Muscle layer of colon (tissue), 2 donors: ENCODE results near the gene NXF3.
"Not testable (repeated sequence)": the region's sequence is repeated elsewhere in the genome, so short reads cannot be mapped to it uniquely, and the experiment has no call there.

ENCODE experiments used
- H3K27ac ChIP-seq: one replicate; pipeline ENCODE4 v1.7.0; 2013; ENCODE audit warnings: low read depth, mild to moderate bottlenecking, low read length, moderate library complexity
- H3K27me3 ChIP-seq, 2 donors: one replicate each; pipeline ENCODE4 v1.7.0; 2013; ENCODE audit warnings: low read length in 2 of 2, mild to moderate bottlenecking in 2 of 2; ENCODE audit not compliant: insufficient read depth in 2 of 2, control insufficient read depth in 1 of 2
- H3K36me3 ChIP-seq: one replicate; pipeline ENCODE4 v1.7.0; 2013; ENCODE audit warnings: mild to moderate bottlenecking, low read length; ENCODE audit not compliant: insufficient read depth
- H3K4me1 ChIP-seq: one replicate; pipeline ENCODE4 v1.7.0; 2013; ENCODE audit warnings: mild to moderate bottlenecking, low read length; ENCODE audit not compliant: insufficient read depth
- H3K4me3 ChIP-seq, 2 donors: one replicate each; pipeline ENCODE4 v1.7.0; 2013; ENCODE audit warnings: low read length in 2 of 2, low read depth in 1 of 2, mild to moderate bottlenecking in 1 of 2, moderate library complexity in 1 of 2
- H3K9ac ChIP-seq: one replicate; pipeline ENCODE4 v1.7.0; 2013; ENCODE audit warnings: low read length
- H3K9me3 ChIP-seq: one replicate; pipeline ENCODE4 v1.7.0; 2013; ENCODE audit warnings: mild to moderate bottlenecking, low read length
- donor health status: abdominal sarcoma.
- donor health status: Adenocarcinoma of cecum.

The NXF3 gene, protein sequence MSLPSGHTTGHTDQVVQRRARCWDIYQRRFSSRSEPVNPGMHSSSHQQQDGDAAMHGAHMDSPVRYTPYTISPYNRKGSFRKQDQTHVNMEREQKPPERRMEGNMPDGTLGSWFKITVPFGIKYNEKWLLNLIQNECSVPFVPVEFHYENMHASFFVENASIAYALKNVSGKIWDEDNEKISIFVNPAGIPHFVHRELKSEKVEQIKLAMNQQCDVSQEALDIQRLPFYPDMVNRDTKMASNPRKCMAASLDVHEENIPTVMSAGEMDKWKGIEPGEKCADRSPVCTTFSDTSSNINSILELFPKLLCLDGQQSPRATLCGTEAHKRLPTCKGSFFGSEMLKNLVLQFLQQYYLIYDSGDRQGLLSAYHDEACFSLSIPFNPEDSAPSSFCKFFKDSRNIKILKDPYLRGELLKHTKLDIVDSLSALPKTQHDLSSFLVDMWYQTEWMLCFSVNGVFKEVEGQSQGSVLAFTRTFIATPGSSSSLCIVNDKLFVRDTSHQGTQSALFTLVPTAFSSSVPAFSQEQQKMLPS

GRCh38 chrX:103092942-103093341 is at the start of gene NXF3:
NXF3 (minus strand) TSS chrX:103093143; CDS start chrX:103093023, 120 bp downstream.
- H3K27me3 ChIP-seq, result peaks cover 0 to 7% of the 10 kb centered on the region in 2 donors
- no peak within 1 kb of the TSS for H3K27ac ChIP-seq
- H3K4me1 ChIP-seq, result no peaks in the 10 kb centered on the region
- no peaks in the 10 kb centered on the region for H3K9me3 ChIP-seq
- H3K36me3 ChIP-seq, result no peaks in the 10 kb centered on the region
- no peak within 1 kb of the TSS for H3K4me3 ChIP-seq
- no peak within 1 kb of the TSS for H3K9ac ChIP-seq

DNA sequence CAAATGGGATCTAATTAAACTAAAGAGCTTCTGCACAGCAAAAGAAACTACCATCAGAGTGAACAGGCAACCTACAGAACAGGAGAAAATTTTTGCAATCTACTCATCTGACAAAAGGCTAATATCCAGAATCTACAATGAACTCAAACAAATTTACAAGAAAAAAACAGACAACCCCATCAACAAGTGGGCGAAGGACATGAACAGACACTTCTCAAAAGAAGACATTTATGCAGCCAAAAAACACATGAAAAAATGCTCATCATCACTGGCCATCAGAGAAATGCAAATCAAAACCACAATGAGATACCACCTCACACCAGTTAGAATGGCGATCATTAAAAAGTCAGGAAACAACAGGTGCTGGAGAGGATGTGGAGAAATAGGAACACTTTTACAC is 43.6 kb upstream of the NXF3 start:
- H3K4me3 ChIP-seq, H3K9ac ChIP-seq, H3K36me3 ChIP-seq, H3K27me3 ChIP-seq, H3K27ac ChIP-seq, H3K9me3 ChIP-seq, H3K4me1 ChIP-seq: not testable (repeated sequence)

GRCh38 chrX:103124284-103124683 is 31.3 kb upstream of the NXF3 start:
- Histone ChIP-seq H3K27ac (no peak overlapping the region), H3K4me3 (no peak overlapping the region), H3K36me3 (no peaks in the 10 kb centered on the region), H3K4me1 (no peaks in the 10 kb centered on the region), H3K9me3 (no peaks in the 10 kb centered on the region), H3K9ac (no peak overlapping the region), H3K27me3 (peaks cover 0 to 3% of the 10 kb centered on the region in 2 donors)

DNA sequence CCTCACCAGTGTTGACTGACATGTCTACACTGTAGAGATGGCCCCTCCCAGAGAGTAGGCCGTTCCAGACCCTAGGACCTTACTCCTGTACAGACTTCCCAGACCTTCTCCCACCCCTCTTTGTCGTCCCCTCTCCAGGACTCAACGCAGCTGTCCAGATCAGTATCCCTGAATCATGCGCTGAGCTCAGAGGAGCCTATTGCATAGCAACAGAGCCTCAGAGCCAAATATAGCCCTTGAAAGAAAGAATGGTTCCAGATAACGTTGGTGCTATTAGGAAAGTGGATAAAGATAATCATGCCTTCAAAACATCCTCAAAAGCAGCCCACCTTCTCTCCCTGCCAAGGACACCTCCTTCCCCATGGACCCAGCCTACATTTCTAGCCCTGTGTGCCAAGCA is 27.8 kb upstream of the NXF3 start:
- Histone ChIP-seq H3K4me1 (no peaks in the 10 kb centered on the region), H3K27me3 (peaks cover 0 to 3% of the 10 kb centered on the region in 2 donors), H3K27ac (no peak overlapping the region), H3K9ac (no peak overlapping the region), H3K4me3 (no peak overlapping the region), H3K36me3 (no peaks in the 10 kb centered on the region), H3K9me3 (no peaks in the 10 kb centered on the region)

DNA sequence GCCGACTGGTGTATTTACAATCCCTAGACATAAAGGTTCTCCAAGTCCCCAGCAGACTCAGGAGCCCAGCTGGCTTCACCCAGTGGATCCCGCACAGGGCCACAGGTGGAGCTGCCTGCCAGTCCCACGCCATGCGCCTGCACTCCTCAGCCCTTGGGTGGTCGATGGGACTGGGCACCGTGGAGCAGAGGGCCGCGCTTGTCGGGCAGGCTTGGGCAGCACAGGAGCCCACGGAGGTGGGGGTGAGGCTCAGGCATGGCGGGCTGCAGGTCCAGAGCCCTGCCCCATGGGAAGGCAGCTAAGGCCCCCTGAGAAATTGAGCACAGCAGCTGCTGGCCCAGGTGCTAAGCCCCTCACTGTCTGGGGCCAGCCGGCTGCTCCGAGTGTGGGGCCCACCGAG is 24.0 kb upstream of the NXF3 start:
- H3K27ac ChIP-seq, H3K4me1 ChIP-seq, H3K9me3 ChIP-seq, H3K9ac ChIP-seq, H3K4me3 ChIP-seq, H3K36me3 ChIP-seq, H3K27me3 ChIP-seq: not testable (repeated sequence)

DNA sequence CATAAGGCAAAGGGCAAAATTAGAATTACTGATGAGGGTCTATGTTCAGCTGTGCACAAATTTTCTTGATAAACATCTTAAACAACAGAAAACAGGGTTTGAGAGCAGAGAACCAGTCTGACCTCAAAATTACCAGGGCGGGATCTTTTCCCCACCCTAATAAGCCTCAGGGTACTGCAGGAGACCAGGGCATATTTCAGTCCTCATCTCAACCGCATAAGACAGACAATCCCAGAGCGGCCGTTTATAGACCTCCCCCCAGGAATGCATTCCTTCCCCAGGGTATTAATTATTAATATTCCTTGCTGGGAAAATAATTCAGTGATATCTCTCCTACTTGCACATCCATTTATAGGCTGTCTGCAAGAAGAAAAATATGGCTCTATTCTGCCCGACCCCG is 16.6 kb upstream of the NXF3 start:
- H3K4me1 ChIP-seq, H3K27me3 ChIP-seq, H3K9ac ChIP-seq, H3K27ac ChIP-seq, H3K4me3 ChIP-seq, H3K9me3 ChIP-seq, H3K36me3 ChIP-seq: not testable (repeated sequence)

DNA sequence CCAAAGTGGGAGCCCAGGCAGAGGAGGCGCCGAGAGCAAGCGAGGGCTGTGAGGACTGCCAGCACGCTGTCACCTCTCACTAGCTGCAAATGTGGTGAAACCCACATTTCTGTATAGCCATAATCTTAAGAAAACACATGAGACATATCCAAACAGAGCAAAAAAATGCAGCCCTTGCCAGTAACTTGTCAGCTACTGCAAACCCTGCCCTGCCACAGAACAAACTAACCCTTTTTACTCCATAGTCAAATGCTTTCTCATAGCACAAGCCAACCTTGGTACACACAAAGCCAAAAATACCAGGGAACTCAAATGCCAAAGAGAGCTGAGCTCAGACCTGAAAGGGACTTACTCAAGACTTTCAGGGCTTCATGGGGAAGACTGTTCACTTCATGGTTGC is 14.9 kb upstream of the NXF3 start:
- H3K27ac ChIP-seq, result no peak overlapping the region
- H3K9ac ChIP-seq, result no peak overlapping the region
- no peaks in the 10 kb centered on the region for H3K4me1 ChIP-seq

DNA sequence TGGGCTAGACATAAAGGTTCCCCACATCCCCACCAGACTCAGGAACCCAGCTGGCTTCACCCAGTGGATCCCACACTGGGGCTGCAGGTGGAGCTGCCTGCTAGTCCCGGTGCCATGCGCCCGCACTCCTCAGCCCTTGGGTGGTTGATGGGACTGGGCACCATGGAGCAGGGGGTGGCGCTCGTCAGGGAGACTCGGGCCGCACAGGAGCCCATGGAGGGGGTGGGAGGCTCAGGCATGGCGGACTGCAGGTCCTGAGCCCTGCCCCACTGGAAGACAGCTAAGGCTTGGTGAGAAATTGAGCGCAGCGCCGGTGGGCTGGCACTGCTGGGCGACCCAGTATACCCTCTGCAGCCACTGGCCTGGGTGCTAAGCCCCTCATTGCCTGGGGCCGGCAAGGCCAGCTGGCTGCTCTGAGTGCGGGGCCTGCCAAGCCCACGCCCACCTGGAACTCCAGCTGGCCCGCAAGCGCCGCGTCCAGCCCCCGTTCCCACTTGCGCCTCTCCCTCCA is 14.3 kb upstream of the NXF3 start:
- not testable (repeated sequence) for H3K27ac ChIP-seq, H3K4me3 ChIP-seq, H3K4me1 ChIP-seq, H3K27me3 ChIP-seq, H3K9me3 ChIP-seq, H3K9ac ChIP-seq, H3K36me3 ChIP-seq

More for the DNA sequence above, 14.9 kb upstream of the NXF3 start:
- H3K27me3 ChIP-seq, result no peaks in the 10 kb centered on the region
- no peaks in the 10 kb centered on the region for H3K36me3 ChIP-seq
- H3K9me3 ChIP-seq, result no peaks in the 10 kb centered on the region
- no peak overlapping the region for H3K4me3 ChIP-seq

GRCh38 chrX:103104370-103104769 is 11.4 kb upstream of the NXF3 start:
- not testable (repeated sequence) for H3K9ac ChIP-seq, H3K4me1 ChIP-seq, H3K27me3 ChIP-seq, H3K36me3 ChIP-seq, H3K27ac ChIP-seq, H3K4me3 ChIP-seq, H3K9me3 ChIP-seq

- not testable (repeated sequence) for H3K9ac ChIP-seq, H3K36me3 ChIP-seq, H3K4me1 ChIP-seq, H3K9me3 ChIP-seq, H3K27me3 ChIP-seq, H3K27ac ChIP-seq, H3K4me3 ChIP-seq
These were observed 10.9 kb upstream of the NXF3 start for GRCh38 chrX:103103866-103104265.

- Histone ChIP-seq H3K27ac (no peak overlapping the region), H3K27me3 (no peaks in the 10 kb centered on the region), H3K9ac (no peak overlapping the region), H3K4me3 (no peak overlapping the region), H3K36me3 (no peaks in the 10 kb centered on the region), H3K9me3 (no peaks in the 10 kb centered on the region), H3K4me1 (no peaks in the 10 kb centered on the region)
These were observed 8.5 kb upstream of the NXF3 start for GRCh38 chrX:103101299-103102042.
